Dermis lymphatic vessel endothelial cell (primary cell): Measurements from ENCODE around the gene RFNG. TPM values are rescaled to one million over a fixed set of nuclear protein-coding genes. Genes with fewer than 3 reads are reported as not detected.

ENCODE experiments used
- total RNA-seq: library from RNA; depleted of rRNA; stranded (reverse); fragments of >200 nt; gene quantifications from 2 replicates; pipeline ENCODE4 v1.2.1, GENCODE V29; 2014

RFNG gene
- total RNA-seq, result 19.3 and 19.6 TPM in 2 replicates

DNA sequence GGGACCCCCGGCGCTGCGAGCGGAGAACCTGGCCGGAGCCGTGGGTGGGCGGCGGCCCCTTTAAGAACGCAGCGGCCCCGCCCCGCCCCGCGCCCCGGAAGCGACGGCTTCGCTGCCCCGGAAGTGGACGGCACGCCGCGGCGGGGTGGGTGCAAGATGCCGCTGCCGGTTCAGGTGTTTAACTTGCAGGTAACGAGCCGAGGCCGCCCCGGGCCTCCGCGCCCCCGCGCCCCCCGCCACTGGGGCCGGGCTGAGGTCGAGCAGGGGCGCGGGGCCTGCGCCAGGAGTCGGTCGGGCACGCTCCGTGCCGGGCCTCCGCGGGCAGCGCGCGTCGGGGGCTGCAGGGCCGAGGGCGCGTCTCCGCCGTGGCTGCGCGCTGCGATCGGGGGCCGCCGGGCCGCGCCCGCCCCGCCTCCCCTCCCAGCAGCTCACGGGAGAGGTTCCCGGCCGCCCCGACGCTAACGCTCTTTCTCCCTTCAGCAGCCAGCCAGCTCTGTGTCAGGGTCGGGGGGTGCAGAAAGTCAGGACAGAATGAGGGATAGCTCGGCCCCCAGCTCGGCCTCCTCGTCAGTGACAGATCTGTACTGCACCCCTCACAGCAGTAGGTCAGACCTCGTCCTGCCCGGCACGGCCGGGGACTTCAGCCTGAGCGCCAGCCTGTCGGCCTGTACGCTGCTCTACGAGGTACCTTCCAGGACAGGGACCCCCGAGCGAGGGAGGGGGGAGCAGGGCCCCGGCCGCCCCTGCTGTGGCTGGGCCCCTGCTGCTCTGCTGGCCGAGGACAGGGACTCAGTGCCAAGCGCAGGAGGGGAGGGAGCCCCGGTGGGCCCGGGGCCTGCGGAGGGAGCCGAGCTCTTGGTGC is at the start of gene RFNG, which contains the start of gene GPS1:
Gene RFNG, minus strand, starts transcription at position 36 of the 862 bp plus-strand sequence. CDS start 45 bp downstream, outside the sequence.
Gene GPS1, plus strand, starts transcription at position 123 of the 862 bp plus-strand sequence. Its CDS starts 34 bp downstream, at position 157.

GRCh38 chr17:82098169-82098938 is 46.7 kb upstream of the RFNG start, which contains the start of gene FASN:
Gene FASN (minus strand): TSS chr17:82098236. CDS start chr17:82096445, 1,791 bp downstream.

GRCh38 chr17:82065638-82066303 is 14.2 kb upstream of the RFNG start, which contains the start of gene DUS1L:
Gene DUS1L (minus strand): TSS chr17:82065804. CDS start chr17:82065059, 745 bp downstream.

GRCh38 chr17:82037092-82037888 is 14.3 kb downstream of the RFNG start, which contains the start of gene DCXR:
Gene DCXR (minus strand): TSS chr17:82037697. CDS start chr17:82037682, 15 bp downstream.

GRCh38 chr17:82031303-82031884 is 20.2 kb downstream of the RFNG start, which contains the start of gene RAC3:
Gene RAC3 (plus strand): TSS chr17:82031678. CDS start chr17:82031762, 84 bp downstream.

GRCh38 chr17:82022981-82023446 is 28.6 kb downstream of the RFNG start, which contains the start of gene LRRC45:
Gene LRRC45 (plus strand): TSS chr17:82023305. CDS start chr17:82023644, 339 bp downstream.

GRCh38 chr17:82022310-82022980 is 29.2 kb downstream of the RFNG start, which contains the start of gene CENPX:
Gene CENPX (minus strand): TSS chr17:82022878. CDS start chr17:82022861, 17 bp downstream.

Other genes starting within 250 kb of the RFNG start
- gene GCGR, start 247.7 kb downstream of the RFNG start, total RNA-seq, result not detected in 2 replicates
- 112 and 134 TPM in 2 replicates for gene MCRIP1, start 218.5 kb downstream of the RFNG start, total RNA-seq
- not detected in 2 replicates for gene PPP1R27, start 216.8 kb downstream of the RFNG start, total RNA-seq
- 517 and 746 TPM in 2 replicates for gene P4HB, start 191.3 kb downstream of the RFNG start, total RNA-seq
- gene ARHGDIA, start 180.5 kb downstream of the RFNG start, total RNA-seq, result 99.4 and 99.5 TPM in 2 replicates
- 126 and 127 TPM in 2 replicates for gene ALYREF, start 160.2 kb downstream of the RFNG start, total RNA-seq
- 87.0 and 103 TPM in 2 replicates for gene ANAPC11, start 160.1 kb downstream of the RFNG start, total RNA-seq
- 0.09 and 0.11 TPM in 2 replicates for gene NPB, start 149.6 kb downstream of the RFNG start, total RNA-seq
- gene PCYT2, start 140.4 kb downstream of the RFNG start, total RNA-seq, result 18.2 and 25.2 TPM in 2 replicates
- 10.4 and 11.8 TPM in 2 replicates for gene SIRT7, start 133.6 kb downstream of the RFNG start, total RNA-seq
- gene MAFG, start 124.1 kb downstream of the RFNG start, total RNA-seq, result 13.7 TPM in 2 replicates
- 33.8 and 39.7 TPM in 2 replicates for gene PYCR1, start 114.5 kb downstream of the RFNG start, total RNA-seq
- not detected in 2 replicates for gene MYADML2, start 104.6 kb downstream of the RFNG start, total RNA-seq
- gene NOTUM, start 90.6 kb downstream of the RFNG start, total RNA-seq, result under 0.01 TPM in 1 of 2 replicates, not detected in the other
- gene ASPSCR1, start 74.2 kb downstream of the RFNG start, total RNA-seq, result 19.6 and 29.0 TPM in 2 replicates
- 26.2 and 28.1 TPM in 2 replicates for gene CENPX, start 28.9 kb downstream of the RFNG start, total RNA-seq
- gene LRRC45, start 28.5 kb downstream of the RFNG start, total RNA-seq, result 8.2 and 9.2 TPM in 2 replicates
- 10.7 TPM in 2 replicates for gene RAC3, start 20.1 kb downstream of the RFNG start, total RNA-seq
- 26.8 and 33.8 TPM in 2 replicates for gene DCXR, start 14.1 kb downstream of the RFNG start, total RNA-seq
- 66.4 and 72.4 TPM in 2 replicates for gene GPS1, start 87 bp upstream of the RFNG start, total RNA-seq
- 30.2 and 35.2 TPM in 2 replicates for gene DUS1L, start 14.0 kb upstream of the RFNG start, total RNA-seq
- gene FASN, start 46.4 kb upstream of the RFNG start, total RNA-seq, result 18.1 and 22.5 TPM in 2 replicates
- gene CCDC57, start 161.0 kb upstream of the RFNG start, total RNA-seq, result 3.9 and 5.7 TPM in 2 replicates
- gene SLC16A3, start 177.2 kb upstream of the RFNG start, total RNA-seq, result 40.1 and 71.1 TPM in 2 replicates
- gene CSNK1D, start 221.9 kb upstream of the RFNG start, total RNA-seq, result 42.6 and 51.9 TPM in 2 replicates